Breast epithelium (tissue), 3 donors: ENCODE data around the gene MRPL19.

ENCODE experiments used
- POLR2A ChIP-seq: fragments of 450-650 bp; IDR thresholded peaks from one replicate; pipeline ENCODE4 v1.6.1; 2016; ENCODE audit warnings: antibody characterized with exemption, mild to moderate bottlenecking, moderate library complexity
- TF ChIP-seq, protein P1 (sequence below), 3 donors: fragments of 450-650 bp; IDR thresholded peaks; one replicate each; pipeline ENCODE4 v1.5.1; 2016 to 2017; ENCODE audit warnings: antibody characterized with exemption in 3 of 3, mild to moderate bottlenecking in 3 of 3, moderate library complexity in 3 of 3

DNA sequence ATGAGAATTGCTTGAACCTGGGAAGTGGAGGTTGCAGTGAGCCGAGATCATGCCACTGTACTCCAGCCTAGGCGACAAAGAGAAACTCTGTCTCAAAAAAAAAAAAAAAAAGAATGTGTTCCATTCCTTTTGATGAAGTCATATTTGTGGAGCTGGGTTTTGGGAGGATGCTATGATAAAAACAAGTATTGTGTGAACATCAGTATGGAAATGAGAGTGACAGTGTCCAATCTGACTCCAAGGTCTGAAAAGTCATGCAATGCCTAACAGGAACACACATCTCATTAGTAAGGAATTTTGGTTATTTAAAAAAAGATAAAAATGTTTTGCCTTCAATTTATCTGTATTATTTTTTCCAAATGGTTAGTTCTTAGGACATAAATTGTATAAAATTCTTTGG is 52.3 kb downstream of the MRPL19 start:
- TF ChIP-seq, protein P1, sequence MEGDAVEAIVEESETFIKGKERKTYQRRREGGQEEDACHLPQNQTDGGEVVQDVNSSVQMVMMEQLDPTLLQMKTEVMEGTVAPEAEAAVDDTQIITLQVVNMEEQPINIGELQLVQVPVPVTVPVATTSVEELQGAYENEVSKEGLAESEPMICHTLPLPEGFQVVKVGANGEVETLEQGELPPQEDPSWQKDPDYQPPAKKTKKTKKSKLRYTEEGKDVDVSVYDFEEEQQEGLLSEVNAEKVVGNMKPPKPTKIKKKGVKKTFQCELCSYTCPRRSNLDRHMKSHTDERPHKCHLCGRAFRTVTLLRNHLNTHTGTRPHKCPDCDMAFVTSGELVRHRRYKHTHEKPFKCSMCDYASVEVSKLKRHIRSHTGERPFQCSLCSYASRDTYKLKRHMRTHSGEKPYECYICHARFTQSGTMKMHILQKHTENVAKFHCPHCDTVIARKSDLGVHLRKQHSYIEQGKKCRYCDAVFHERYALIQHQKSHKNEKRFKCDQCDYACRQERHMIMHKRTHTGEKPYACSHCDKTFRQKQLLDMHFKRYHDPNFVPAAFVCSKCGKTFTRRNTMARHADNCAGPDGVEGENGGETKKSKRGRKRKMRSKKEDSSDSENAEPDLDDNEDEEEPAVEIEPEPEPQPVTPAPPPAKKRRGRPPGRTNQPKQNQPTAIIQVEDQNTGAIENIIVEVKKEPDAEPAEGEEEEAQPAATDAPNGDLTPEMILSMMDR (IDR thresholded peaks at IDR 0.05): no peak
- no peak for TF ChIP-seq POLR2A
